Gastroesophageal sphincter (tissue), 4 donors: ENCODE measurements around the gene PPFIA3. TPM values are rescaled to one million over a fixed set of nuclear protein-coding genes. Genes with fewer than 3 reads are reported as not detected.
"Not testable (repeated sequence)": the region's sequence is repeated elsewhere in the genome, so short reads cannot be mapped to it uniquely, and the experiment has no call there.

Experiments
- ATAC-seq: fragments of 150-250 bp; one replicate; pipeline ENCODE4 v1.9.1; 2016; ENCODE audit warnings: mild to moderate bottlenecking, moderate library complexity
- H3K27ac ChIP-seq, 4 donors: fragments of 200-600 bp; sonication (generic) in 3 of 4; 1 replicate in 3 of 4; 2 replicates in 1 of 4; pipeline ENCODE4 v1.5.1; 2016 to 2019
- H3K27me3 ChIP-seq: fragments of 200-600 bp; sonication (generic); one replicate; pipeline ENCODE4 v1.5.1; 2019
- H3K36me3 ChIP-seq, 2 donors: fragments of 200-600 bp; sonication (generic); one replicate each; pipeline ENCODE4 v1.5.1; 2019; ENCODE audit warnings: control low read depth in 1 of 2
- H3K4me1 ChIP-seq, 3 donors: fragments of 200-600 bp; sonication (generic); 1 replicate in 2 of 3; 2 replicates in 1 of 3; pipeline ENCODE4 v1.5.1; 2016 to 2019; ENCODE audit warnings: control low read depth in 2 of 3
- H3K4me3 ChIP-seq, 2 donors: fragments of 200-600 bp; sonication (generic); one replicate each; pipeline ENCODE4 v1.5.1; 2019; ENCODE audit warnings: mild to moderate bottlenecking in 1 of 2, moderate library complexity in 1 of 2
- H3K9me3 ChIP-seq, 3 donors: fragments of 200-600 bp; sonication (generic); one replicate each; pipeline ENCODE4 v1.5.1; 2017 to 2019; ENCODE audit warnings: control low read depth in 2 of 3
- CTCF ChIP-seq, 4 experiments: fragments of 200-600 bp in 2 of 4; fragments of 450-650 bp in 2 of 4; sonication (generic) in 1 of 4; IDR thresholded peaks; one replicate each; pipeline ENCODE4 v1.5.1; 2017 to 2019; ENCODE audit warnings: antibody characterized with exemption in 4 of 4, mild to moderate bottlenecking in 2 of 4, moderate library complexity in 2 of 4
- EP300 ChIP-seq: sonication (generic); formaldehyde crosslinking; IDR thresholded peaks from one replicate; pipeline ENCODE4 v1.6.1; 2017; ENCODE audit warnings: antibody characterized with exemption, mild to moderate bottlenecking
- POLR2A ChIP-seq, 2 donors: fragments of 450-650 bp; IDR thresholded peaks; one replicate each; pipeline ENCODE4 v1.6.1; 2017; ENCODE audit warnings: antibody characterized with exemption in 2 of 2, mild to moderate bottlenecking in 2 of 2, moderate library complexity in 1 of 2
- POLR2AphosphoS5 ChIP-seq: sonication (generic); formaldehyde crosslinking; IDR thresholded peaks from one replicate; pipeline ENCODE4 v1.6.1; 2017; ENCODE audit warnings: antibody characterized with exemption
- WGBS, 2 donors: methylation state at CpG; one replicate each; pipeline ENCODE4 v1.1.5; 2018; ENCODE audit warnings: low coverage in 1 of 2; 5-methylcytosine and 5-hydroxymethylcytosine counted together
- total RNA-seq, 4 donors: library from RNA; depleted of rRNA; stranded (reverse); fragments of >200 nt; gene quantifications; one replicate each; pipeline ENCODE4 v1.1.0, GENCODE V29; 2016

The PPFIA3 gene
- total RNA-seq, 4 donors from 2014 or later: 3.6 to 7.6 (median 5.0) TPM

- H3K4me3 ChIP-seq: no peak overlapping the region
- no peak overlapping the region for H3K27ac ChIP-seq
- WGBS, 2 donors: 52 to 72% methylated on average over 5 of the region's 23 CpGs
- TF ChIP-seq POLR2AphosphoS5: no peak
- TF ChIP-seq POLR2A (IDR thresholded peaks at IDR 0.05): no peak
- no peak for TF ChIP-seq EP300
- TF ChIP-seq CTCF (IDR thresholded peaks at IDR 0.05): no peak
- H3K27me3 ChIP-seq: no peaks in the 10 kb centered on the region
- no peaks in the 10 kb centered on the region for H3K36me3 ChIP-seq
- ATAC-seq: no peak
- H3K9me3 ChIP-seq: no peaks in the 10 kb centered on the region
- peaks cover 0 to 24% (median 12%) of the 10 kb centered on the region in 3 donors for H3K4me1 ChIP-seq
Measured at GRCh38 chr19:49125025-49125731, 5.8 kb downstream of the PPFIA3 start.

GRCh38 chr19:49126575-49126974 lies 7.2 kb downstream of the PPFIA3 start:
- WGBS, 2 donors: 100% methylated on average over 1 of the region's 4 CpGs; no CpG with 5 or more reads in 1 of the 2 donors
- Histone ChIP-seq H3K27me3 (no peaks in the 10 kb centered on the region), H3K4me1 (peaks cover 0 to 20% (median 9%) of the 10 kb centered on the region in 3 donors), H3K9me3 (no peaks in the 10 kb centered on the region), H3K36me3 (no peaks in the 10 kb centered on the region), H3K27ac (no peak overlapping the region), H3K4me3 (no peak overlapping the region)
- ATAC-seq: no peak
- no peak for TF ChIP-seq EP300
- no peak for TF ChIP-seq CTCF (IDR thresholded peaks at IDR 0.05)
- TF ChIP-seq POLR2A (IDR thresholded peaks at IDR 0.05): no peak
- TF ChIP-seq POLR2AphosphoS5: no peak

- H3K9me3 ChIP-seq, H3K4me3 ChIP-seq, H3K36me3 ChIP-seq, H3K27me3 ChIP-seq, ATAC-seq: not testable (repeated sequence)
- 87 to 100% methylated on average over 6 to 10 of the region's 12 CpGs for WGBS, 2 donors
- peaks cover 0 to 20% (median 9%) of the 10 kb centered on the region in 3 donors for H3K4me1 ChIP-seq
- H3K27ac ChIP-seq: peak overlapping the region in 2 of 4 donors; percentile 80 to 81
Measured at GRCh38 chr19:49127225-49127624, 7.9 kb downstream of the PPFIA3 start.

- H3K27me3 ChIP-seq: no peaks in the 10 kb centered on the region
- ATAC-seq: peak; percentile 97
- peak in 3 of 4 experiments; percentile 40 to 51 (median 47) for TF ChIP-seq CTCF (IDR thresholded peaks at IDR 0.05)
- no peak for TF ChIP-seq EP300
- H3K27ac ChIP-seq: peak overlapping the region in 3 of 4 donors; percentile 77 to 81 (median 80)
- WGBS, 2 donors: 2 to 9% methylated on average over 11 of the region's 63 CpGs
- H3K36me3 ChIP-seq: no peaks in the 10 kb centered on the region
- peaks cover 0 to 21% (median 9%) of the 10 kb centered on the region in 3 donors for H3K4me1 ChIP-seq
- H3K9me3 ChIP-seq: no peaks in the 10 kb centered on the region
- peak overlapping the region in 1 of 2 donors; percentile 39 for H3K4me3 ChIP-seq
Measured at GRCh38 chr19:49127674-49128544, 8.6 kb downstream of the PPFIA3 start.

- Histone ChIP-seq H3K36me3 (no peaks in the 10 kb centered on the region), H3K27me3 (no peaks in the 10 kb centered on the region), H3K9me3 (no peaks in the 10 kb centered on the region), H3K4me1 (peaks cover 0 to 29% (median 17%) of the 10 kb centered on the region in 3 donors), H3K4me3 (peak overlapping the region in 1 of 2 donors; percentile 39), H3K27ac (peak overlapping the region in 3 of 4 donors; percentile 61 to 81 (median 80))
- 33 to 37% methylated on average over 7 to 8 of the region's 15 CpGs for WGBS, 2 donors
- ATAC-seq: no peak
- TF ChIP-seq POLR2A (IDR thresholded peaks at IDR 0.05): no peak
- no peak for TF ChIP-seq CTCF (IDR thresholded peaks at IDR 0.05)
Measured at GRCh38 chr19:49128545-49129237, 9.3 kb downstream of the PPFIA3 start.
